Lower leg skin (tissue), 4 donors: ENCODE measurements around the gene SCAF1. TPM values are rescaled to one million over a fixed set of nuclear protein-coding genes. Genes with fewer than 3 reads are reported as not detected.

Source experiments
- DNase-seq, 2 donors: peaks; one replicate each; pipeline ENCODE4 v3.0.0-alpha.2; 2019; ENCODE audit warnings: low spot score in 2 of 2
- H3K4me3 ChIP-seq: fragments of 200-600 bp; sonication (generic); 2 replicates; pipeline ENCODE4 v1.5.1; 2017; ENCODE audit warnings: mild to moderate bottlenecking, low read depth; ENCODE audit not compliant: poor library complexity, severe bottlenecking
- CTCF ChIP-seq, 3 donors: fragments of 450-650 bp; IDR thresholded peaks; one replicate each; pipeline ENCODE4 v1.5.1; 2016; ENCODE audit warnings: antibody characterized with exemption in 3 of 3, mild to moderate bottlenecking in 3 of 3, moderate library complexity in 2 of 3
- POLR2A ChIP-seq, 2 donors: fragments of 450-650 bp; IDR thresholded peaks; one replicate each; pipeline ENCODE4 v1.6.1; 2016 to 2017; ENCODE audit warnings: antibody characterized with exemption in 2 of 2, mild to moderate bottlenecking in 1 of 2, moderate library complexity in 1 of 2
- WGBS, 2 donors: methylation state at CpG; one replicate each; pipeline ENCODE4 v1.1.5; 2018; 5-methylcytosine and 5-hydroxymethylcytosine counted together
- intact Hi-C: fragments of 100-400 bp; cut with DNase I; formaldehyde crosslinking; loops from one replicate; pipeline ENCODE4 v1.15.0; 2023; ENCODE audit warnings: low total_unique reads
- total RNA-seq, 4 donors: library from RNA; depleted of rRNA; stranded (reverse); fragments of >200 nt; gene quantifications; one replicate each; pipeline ENCODE4 v1.1.0, GENCODE V29; 2016

Gene SCAF1
- total RNA-seq, 4 donors from 2014 or later = 28.6 to 54.3 (median 33.7) TPM

- TF ChIP-seq POLR2A (IDR thresholded peaks at IDR 0.05) = no peak
- no peak for TF ChIP-seq CTCF (IDR thresholded peaks at IDR 0.05)
- intact Hi-C loops = no loop called here
- 84 to 90% methylated on average over 23 to 27 of the region's 27 CpGs for WGBS, 2 donors
- DNase-seq = no peak
- H3K4me3 ChIP-seq = no peak overlapping the region
These were observed 44.6 kb downstream of the SCAF1 start for GRCh38 chr19:49686503-49687088.

GRCh38 chr19:49687150-49687549 lies 45.1 kb downstream of the SCAF1 start:
- intact Hi-C loops = no loop called here
- no peak for TF ChIP-seq CTCF (IDR thresholded peaks at IDR 0.05)
- TF ChIP-seq POLR2A (IDR thresholded peaks at IDR 0.05) = no peak
- H3K4me3 ChIP-seq = no peak overlapping the region
- WGBS, 2 donors = 67 to 70% methylated on average over 12 of the region's 12 CpGs
- DNase-seq = no peak

GRCh38 chr19:49687566-49688316 lies 45.7 kb downstream of the SCAF1 start:
- intact Hi-C loops = no loop called here
- H3K4me3 ChIP-seq = no peak overlapping the region
- no peak for DNase-seq
- 70 to 71% methylated on average over 20 to 26 of the region's 26 CpGs for WGBS, 2 donors
- TF ChIP-seq CTCF (IDR thresholded peaks at IDR 0.05) = no peak
- TF ChIP-seq POLR2A (IDR thresholded peaks at IDR 0.05) = no peak

DNA sequence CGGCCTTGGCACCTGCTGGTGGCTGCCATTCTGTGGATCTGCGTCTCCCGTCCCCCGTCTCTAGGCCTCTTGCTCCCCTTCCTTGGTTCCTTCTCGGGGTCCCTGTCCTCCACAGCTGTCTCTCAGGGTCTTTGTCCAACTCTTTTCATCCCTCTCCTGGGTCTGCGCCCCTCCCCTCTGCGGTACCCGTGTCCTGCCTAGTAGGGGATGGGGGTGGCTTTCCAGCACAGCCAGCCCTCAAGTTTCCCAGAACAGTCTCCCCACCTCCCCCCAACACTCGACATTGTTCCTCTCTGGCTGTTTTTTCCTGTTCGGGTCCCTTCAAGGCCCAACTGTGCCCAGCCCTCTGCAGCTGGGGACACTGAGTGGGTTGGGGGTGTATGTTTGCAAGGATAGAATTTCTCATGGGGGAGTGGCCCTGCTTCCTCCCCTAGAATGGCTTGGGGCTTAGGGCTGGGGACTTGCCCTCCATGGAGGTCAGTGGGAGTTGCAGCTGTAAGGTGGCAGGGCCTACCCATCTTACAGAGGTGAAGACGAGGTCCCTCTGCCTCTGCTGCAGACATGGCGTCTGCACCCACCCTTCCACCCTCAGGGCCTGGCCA lies 46.6 kb downstream of the SCAF1 start:
- WGBS, 2 donors = 74 to 79% methylated on average over 10 to 12 of the region's 12 CpGs
- intact Hi-C loops = no loop called here

More for the DNA sequence above, 46.6 kb downstream of the SCAF1 start:
- DNase-seq = no peak
- no peak for TF ChIP-seq POLR2A (IDR thresholded peaks at IDR 0.05)
- TF ChIP-seq CTCF (IDR thresholded peaks at IDR 0.05) = no peak
- no peak overlapping the region for H3K4me3 ChIP-seq
